ENCODE results near the gene NRAP. TPM values are rescaled to one million over a fixed set of nuclear protein-coding genes. Genes with fewer than 3 reads are reported as not detected.

NRAP gene
- total and polyA plus RNA-seq, 2 of the 8 experiments (the other 6 are each of a cell fraction or from before 2014, with no cell fraction given) = not detected

GRCh38 chr10:113620936-113621335 is 42.9 kb downstream of the NRAP start:
- no peaks in the 10 kb centered on the region for H3K9me3 ChIP-seq (ENCODE audit: insufficient read depth in 2 of 2, low read depth in 1 of 2, low read length in 1 of 2)
- no peaks in the 10 kb centered on the region for H3K79me2 ChIP-seq (ENCODE audit: control insufficient read depth in 1 of 2, insufficient read depth in 2 of 2, low read length in 2 of 2)
- no peak overlapping the region; the same call in 1 of the 2 replicates for H3K18ac ChIP-seq (ENCODE audit: extremely low read depth, low read length)
- peaks cover 0 to under 1% (median 0%) of the 10 kb centered on the region in 4 experiments; a peak in 2 of 7 replicates for H3K27me3 ChIP-seq (replicated peaks in 1 of 4; ENCODE audit: control insufficient read depth in 3 of 4, extremely low read depth in 1 of 4, insufficient read depth in 3 of 4, low read length in 3 of 4)
- CTCF ChIA-PET (ENCODE audit: partially characterized antibody) = interaction anchor here (1.2 kb wide), 1 partner anchor 15 kb away, joined by 3 read pairs; no protein-coding TSS in a partner anchor
- TF ChIP-seq RXRA (IDR thresholded peaks at IDR 0.05; ENCODE audit: insufficient read depth, low read depth, low read length) (no peak), MAX (IDR thresholded peaks at IDR 0.05) (no peak)
- H3K23me2 ChIP-seq (ENCODE audit: low read depth, low read length) = peaks cover 3% of the 10 kb centered on the region; the same call in 1 of the 2 replicates
- no peak overlapping the region for H2BK120ac ChIP-seq (replicated peaks; ENCODE audit: low read depth, low read length)
- H4K91ac ChIP-seq (replicated peaks; ENCODE audit: insufficient read length, low read length) = no peak overlapping the region
- H2AK5ac ChIP-seq (ENCODE audit: low read depth, low read length) = no peak overlapping the region
- no peak overlapping the region for H3K4ac ChIP-seq (replicated peaks; ENCODE audit: insufficient read length, low read depth, low read length)
- no peak overlapping the region for H2BK5ac ChIP-seq (ENCODE audit: low read depth, low read length)
- H4K5ac ChIP-seq (ENCODE audit: insufficient read length, low read depth, low read length) = no peak overlapping the region
- POLR2A ChIA-PET (ENCODE audit: partially characterized antibody) = no interaction called here
- no peak for DNase-seq (ENCODE audit: low read depth in 1 of 2, low spot score in 2 of 2)
- H3K4me3 ChIP-seq (ENCODE audit: extremely low read depth in 1 of 4, insufficient read depth in 2 of 4, low read depth in 3 of 4, low read length in 4 of 4) = no peak overlapping the region
- H3K4me1 ChIP-seq (replicated peaks in 1 of 4; ENCODE audit: control insufficient read depth in 3 of 4, insufficient read depth in 4 of 4, low read length in 3 of 4) = peaks cover 0 to 23% (median 13%) of the 10 kb centered on the region in 4 experiments; a peak in 6 of 7 replicates
- no peak overlapping the region for H3K56ac ChIP-seq (replicated peaks; ENCODE audit: insufficient read length, low read depth, low read length)
- H2BK12ac ChIP-seq (ENCODE audit: low read depth, low read length) = no peak overlapping the region
- no peak for FAIRE-seq
- no peaks in the 10 kb centered on the region for H3K79me1 ChIP-seq (ENCODE audit: low read depth, low read length)
- H4K8ac ChIP-seq (ENCODE audit: extremely low read depth, insufficient read depth, low read length) = no peak overlapping the region
- no peak overlapping the region; a peak in 1 of 7 replicates for H3K9ac ChIP-seq (replicated peaks in 1 of 4; ENCODE audit: extremely low read depth in 1 of 4, low read depth in 3 of 4, low read length in 3 of 4)
- H3K4me2 ChIP-seq (ENCODE audit: insufficient read depth in 1 of 2, low read depth in 2 of 2, low read length in 2 of 2) = no peak overlapping the region
- H3K36me3 ChIP-seq (ENCODE audit: control insufficient read depth in 2 of 4, insufficient read depth in 4 of 4, low read length in 3 of 4) = no peaks in the 10 kb centered on the region
- H3K27ac ChIP-seq (ENCODE audit: low read depth, low read length) = no peak overlapping the region
- no peak overlapping the region for H2BK20ac ChIP-seq (ENCODE audit: low read length)
- H4K20me1 ChIP-seq (replicated peaks in 1 of 2; ENCODE audit: control insufficient read depth in 1 of 2, insufficient read depth in 2 of 2, low read length in 2 of 2) = no peaks in the 10 kb centered on the region
- no peak overlapping the region for H3K23ac ChIP-seq (ENCODE audit: insufficient read length)
- WGBS, 2 experiments (ENCODE audit: extremely low coverage in 1 of 2, insufficient coverage in 1 of 2, insufficient read length in 1 of 2, insufficient replicate concordance in 2 of 2, low coverage in 1 of 2, low lambda C conversion rate in 2 of 2, missing lambda C conversion rate in 1 of 2) = 83% methylated on average over 9 of the region's 9 CpGs; no CpG with 5 or more reads in 1 of the 2 experiments
- H2BK15ac ChIP-seq (ENCODE audit: low read length) = no peak overlapping the region
- no peak overlapping the region for H2AFZ ChIP-seq (ENCODE audit: low read length)
- H3K14ac ChIP-seq (ENCODE audit: insufficient read length) = no peak overlapping the region
